HG02588 (cell line): ENCODE data around the gene OGA.

Experiments used
- ATAC-seq: cut with Tn5 transposase; IDR thresholded peaks from one replicate; pipeline ENCODE4 v1.9.1; 2021; ENCODE audit warnings: mild to moderate bottlenecking, moderate library complexity; ENCODE audit not compliant: unreplicated experiment

OGA gene

DNA sequence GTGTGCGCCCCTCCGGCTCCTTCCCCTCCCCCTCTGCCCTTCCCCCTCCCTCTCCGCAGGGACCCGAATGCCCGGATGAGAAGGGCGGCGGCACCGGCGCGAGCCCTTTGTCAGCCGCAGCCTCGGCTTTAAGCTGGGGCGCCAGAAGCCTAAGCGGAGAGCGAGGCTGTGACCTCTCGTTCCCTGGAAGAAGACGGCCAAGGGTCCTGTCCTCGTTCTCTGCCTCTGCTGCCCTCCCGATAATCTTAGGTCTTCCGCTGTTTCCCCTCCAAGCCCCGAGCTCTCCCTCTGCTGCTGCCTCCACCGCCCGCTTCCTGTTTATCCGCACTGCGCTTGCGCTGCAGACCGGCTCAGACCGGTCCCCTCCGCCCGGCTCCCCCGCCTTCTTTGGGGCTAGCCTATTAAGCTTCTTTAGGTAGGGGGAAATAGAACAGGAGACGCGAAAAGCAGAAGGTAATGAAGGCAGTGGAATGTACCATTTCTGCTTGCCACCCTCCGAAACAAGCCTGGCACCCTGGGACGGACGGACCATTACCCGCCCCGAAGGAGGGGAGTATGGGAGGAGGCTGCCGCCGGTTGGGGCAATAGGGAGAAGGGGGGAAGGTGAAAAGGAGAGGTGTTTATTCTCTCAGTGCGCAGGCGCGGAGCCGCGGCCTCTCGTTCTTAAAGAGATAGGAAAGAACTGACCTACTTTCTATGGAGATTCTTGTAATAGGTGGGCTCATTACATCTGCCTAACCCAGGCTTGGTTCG lies at the start of gene OGA:
Gene OGA, minus strand, starts transcription at position 326 of the 753 bp plus-strand sequence. CDS start 422 bp downstream, outside the sequence.
- ATAC-seq, result peak; percentile 85

DNA sequence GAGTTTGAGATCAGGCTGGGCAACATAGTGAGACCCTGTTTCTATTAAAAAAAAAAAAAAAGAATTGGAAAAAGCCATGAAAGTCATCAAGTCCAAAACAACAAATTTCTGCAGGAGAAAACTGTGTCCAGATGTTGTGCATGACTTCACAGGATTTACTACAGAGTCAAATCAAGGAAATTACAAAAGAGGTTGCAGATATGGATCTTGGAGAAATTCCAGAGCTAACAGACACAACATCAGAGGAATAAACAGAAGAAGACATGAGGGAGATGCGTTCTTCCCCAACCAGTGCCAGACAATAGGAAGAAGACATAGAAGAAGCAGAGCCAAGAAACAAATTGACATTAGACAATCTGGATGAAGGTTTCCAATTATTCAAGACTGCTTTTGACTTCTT lies 49.7 kb upstream of the OGA start:
- ATAC-seq, result no peak

DNA sequence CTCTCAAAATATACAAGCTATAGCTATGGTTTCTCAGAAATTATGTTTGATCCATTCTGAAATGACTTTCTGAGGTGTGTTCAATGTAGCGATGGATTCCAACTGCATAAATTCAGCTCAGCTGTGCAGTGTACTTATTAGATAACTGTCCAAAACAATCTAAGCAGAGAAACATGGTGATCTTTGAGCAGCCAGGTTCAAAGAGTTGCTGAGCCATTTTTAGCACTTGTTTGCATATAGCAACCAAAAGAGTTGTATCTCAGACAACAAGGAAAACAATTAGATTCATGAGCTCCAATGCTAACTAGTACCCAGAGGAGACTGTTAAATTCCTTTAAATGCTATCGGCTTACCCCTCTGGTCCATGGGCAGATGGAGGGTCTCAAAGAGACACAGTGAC lies 41.3 kb upstream of the OGA start:
- no peak for ATAC-seq

DNA sequence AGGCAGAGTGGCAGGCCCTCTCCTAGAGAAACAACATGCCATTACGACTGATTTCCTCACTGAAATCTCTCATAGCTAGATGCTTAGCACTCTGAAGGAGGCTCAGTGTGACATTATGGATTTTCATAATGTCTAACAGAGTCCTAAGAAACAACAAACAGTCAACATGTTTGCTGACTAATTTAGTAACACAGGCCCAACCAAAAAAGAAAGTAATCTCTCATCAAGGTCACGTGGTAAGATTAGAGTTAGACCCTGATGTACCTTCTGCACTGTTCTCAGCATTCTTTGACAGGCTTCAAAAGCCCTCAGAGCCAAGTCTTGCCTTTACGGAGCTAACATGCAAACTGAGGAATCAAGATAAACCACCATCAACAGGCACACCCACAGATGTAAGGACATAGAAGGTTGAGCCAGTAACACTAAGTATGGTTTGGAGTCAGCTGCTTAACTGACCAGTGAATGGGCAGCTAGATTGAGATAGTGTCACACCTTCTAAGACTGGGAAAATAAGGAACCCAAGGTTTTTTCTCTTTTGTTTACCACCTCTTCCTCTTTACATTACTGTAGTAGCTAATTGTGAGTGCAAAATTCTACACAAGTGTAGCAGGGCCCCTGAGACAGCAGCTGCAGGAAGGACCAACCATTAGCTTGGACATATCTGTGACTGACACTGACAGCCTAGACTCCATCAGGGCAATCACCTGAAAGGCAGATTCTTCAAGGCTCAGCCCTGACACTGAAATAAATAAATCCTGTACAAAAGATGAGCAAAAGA lies 40.7 kb upstream of the OGA start:
- ATAC-seq, result no peak

DNA sequence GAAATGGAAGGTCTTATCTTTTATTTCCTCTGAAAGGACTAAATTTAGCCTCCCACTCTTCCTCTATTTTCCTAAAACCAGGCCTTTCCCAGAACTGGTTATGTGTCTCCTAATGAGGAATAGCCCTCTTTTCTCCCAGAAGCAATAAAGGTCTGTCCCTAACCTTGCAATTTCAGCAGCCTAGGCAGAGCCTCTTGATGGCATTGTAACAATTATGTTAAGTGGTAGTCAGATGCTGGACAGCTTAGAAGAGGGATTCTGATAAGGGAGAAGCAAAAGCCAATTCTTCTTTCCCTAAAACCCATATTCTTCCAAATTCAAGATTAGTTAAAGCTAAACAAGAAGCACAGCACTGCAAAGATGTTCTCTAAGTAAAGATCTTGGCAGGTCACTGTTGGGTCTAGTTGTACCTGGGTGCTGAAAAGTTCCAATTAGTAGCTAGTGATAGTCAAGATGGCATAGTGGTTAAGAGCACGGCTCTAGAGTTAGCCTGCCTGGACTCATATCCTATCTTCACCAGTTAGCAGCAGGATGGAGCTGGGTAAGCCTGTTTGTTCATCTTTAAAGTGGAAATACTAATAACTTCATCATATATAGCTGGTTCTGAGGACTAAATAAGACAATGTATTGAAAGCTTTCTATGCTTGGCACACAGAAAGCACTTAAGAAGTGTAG lies 39.7 kb upstream of the OGA start:
- no peak for ATAC-seq

DNA sequence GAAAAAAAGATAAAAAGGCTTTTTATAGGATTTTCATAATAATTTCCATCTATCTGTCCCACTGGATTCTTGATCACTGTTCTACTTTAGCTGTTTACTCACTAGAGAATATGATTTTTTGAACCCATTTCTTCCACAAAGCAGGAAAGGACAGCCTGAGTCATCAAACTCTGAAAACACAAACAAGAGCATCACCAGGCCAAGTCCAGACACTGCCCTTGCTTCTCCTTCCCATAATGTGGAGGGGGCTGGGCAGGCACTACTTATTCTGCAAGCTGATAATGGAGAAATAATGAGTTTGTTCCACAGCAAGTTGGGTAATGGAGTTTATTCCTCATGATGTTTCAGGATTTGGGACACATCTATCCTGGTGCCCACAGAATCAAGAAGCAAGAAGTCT lies 38.4 kb upstream of the OGA start:
- no peak for ATAC-seq

DNA sequence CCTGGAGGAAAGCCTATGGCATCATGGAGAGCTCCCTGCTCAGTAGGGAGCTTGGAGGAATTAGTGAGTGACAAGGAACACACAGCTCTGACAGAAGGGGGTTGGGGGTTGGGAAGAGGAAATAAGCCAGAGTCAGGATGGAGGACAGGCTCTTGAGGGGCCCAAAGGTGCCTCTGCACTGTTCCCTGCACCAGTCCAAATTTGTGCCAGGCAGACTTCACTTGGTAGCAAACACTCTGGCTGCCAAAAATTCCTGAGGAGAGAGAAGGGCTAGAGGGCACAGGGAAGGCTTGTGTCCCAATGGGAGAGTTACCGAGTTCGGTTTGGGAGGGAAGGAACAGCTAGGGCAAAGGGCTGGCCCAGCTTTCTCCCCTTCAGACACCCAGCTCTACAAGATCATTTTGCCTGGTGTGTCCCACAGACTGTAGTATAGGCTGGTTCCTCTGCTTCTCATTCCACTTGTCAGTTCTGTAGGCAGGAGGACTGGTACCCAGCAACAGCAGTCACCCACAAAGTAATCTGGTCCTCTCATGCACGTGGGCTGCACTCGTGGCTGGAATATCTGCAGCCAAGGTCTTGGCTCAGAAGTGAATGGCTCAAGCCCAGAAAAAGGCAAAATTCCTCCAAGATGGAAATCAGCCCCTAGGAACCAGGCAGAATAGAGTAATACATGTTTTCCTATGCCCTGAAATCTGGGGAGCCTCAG lies 33.3 kb upstream of the OGA start:
- ATAC-seq, result no peak

DNA sequence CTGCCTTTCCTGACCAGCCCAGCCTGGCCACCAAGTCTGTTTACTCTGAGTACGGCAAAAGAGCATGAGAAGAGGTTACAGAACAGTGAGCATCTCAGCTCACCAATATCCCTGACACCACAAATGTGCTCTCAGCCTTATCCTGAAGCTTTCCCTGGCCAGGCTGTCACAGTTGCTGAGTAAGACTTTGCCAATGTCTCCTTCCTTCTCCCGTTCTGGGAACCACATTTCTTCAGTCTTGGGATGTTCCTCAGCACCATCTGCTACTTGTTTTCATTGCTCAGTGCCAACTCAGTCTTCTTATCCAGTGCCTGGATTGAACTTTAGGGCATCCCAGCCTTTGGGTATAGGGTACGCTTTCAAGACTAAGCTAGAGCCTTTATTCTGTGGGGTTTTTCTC lies 32.5 kb upstream of the OGA start:
- no peak for ATAC-seq

DNA sequence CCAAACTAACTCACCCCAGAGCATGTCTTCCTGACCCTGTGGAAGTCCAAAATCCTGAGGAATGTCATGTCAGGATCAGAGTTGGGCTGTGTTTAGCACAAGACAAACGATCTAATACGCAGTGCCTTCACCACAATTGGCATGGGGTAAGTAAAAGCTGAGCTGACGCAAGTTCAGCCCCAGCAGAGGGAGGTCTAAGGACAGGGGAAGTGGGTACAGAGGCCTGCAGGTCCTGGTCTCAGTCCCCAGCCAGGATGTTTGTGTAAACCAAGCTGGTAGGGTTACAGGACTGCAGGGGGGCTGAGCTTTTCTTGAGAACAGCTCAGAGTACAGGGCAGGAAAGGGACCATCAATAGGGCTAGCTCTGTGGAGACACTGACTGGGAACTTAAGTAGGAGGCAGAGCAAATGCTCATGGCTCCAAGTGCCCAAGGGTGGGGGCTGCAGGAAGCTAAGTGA lies 30.7 kb upstream of the OGA start:
- no peak for ATAC-seq

DNA sequence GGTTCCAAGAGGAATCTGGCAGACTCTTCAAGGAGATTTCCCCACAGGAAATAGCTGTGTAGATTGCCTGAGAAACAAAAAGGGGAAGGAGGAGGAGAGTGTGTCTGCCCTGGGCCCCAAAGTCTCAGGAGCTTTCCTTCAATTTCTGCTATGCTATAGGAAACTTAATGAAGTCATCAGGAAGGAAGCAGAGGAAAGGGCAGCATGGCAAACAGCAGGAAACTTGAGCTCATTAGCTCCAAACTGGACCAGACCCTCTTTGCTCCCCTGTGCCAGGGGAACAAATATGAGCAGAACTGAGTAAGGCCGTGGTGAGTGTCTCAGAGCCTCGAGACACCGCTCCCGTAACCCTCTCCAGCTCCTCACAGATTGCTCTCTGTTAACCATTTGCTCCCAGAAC lies 30.2 kb upstream of the OGA start:
- ATAC-seq, result no peak

DNA sequence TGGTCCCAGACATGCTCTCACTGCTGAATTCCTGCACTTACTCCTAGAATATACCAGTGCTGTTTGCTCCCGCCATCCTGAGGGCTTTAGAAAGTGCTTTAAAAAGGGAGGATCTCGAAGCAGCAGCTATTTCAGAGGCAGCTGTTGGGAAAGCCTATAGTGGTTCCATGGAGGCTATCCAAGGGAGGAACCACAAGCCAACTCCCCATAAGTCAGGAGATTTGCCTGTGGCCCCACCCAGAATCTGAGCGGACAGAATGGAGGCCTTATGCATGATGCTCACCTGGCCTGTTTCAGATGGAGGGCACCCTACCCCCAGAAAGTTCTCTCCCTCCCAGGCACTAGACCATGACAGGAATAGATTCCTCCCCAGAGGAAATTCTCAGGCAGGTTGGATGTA lies 27.6 kb upstream of the OGA start:
- no peak for ATAC-seq

DNA sequence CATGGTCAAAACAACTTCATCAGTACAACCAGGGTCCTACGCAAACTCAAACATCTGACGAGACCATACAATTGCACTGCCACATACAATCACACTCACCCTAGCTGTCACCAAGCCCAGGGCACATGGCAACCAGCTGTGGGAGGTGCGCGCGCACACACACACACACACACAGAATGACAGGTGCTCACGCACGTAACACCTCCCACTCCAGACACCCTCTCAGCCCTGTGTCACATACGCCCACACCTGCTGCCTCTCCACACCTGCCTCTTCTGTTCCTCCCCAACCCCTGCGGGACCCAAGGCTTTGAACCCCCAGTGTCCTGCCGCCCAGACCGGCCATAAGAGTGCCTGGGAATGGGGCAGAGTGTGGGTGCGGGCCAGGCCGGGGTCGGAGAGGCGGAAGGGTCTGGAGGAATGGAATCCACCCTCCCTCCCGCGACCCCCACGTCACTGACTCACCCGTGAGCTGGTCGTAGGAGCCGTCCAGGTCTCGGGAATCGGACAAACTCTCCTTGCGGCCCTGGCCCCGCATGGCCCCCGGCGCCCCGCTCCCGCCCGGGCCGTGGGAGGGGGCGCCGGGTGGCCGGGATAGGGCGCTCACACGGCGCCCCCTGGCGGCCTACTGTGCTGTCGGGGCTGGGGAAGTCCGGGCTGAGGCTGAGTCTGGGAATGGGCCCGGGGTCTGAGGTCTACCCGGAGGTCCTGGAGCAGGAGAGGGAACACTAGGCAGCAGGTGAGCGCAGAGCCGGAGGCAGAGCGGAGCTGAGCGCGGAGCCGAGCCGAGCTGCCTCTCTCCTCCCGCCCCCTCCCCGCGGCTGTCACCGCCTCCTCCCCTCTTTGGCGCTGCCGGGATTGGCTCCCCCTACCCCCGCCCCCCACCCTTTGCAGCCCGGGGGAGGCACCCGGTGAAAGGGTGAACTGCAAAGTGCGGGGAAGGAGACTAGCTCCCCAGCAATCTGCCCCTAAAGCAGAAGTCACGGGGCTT lies 25.1 kb upstream of the OGA start, which contains the start of gene KCNIP2:
Gene KCNIP2, minus strand, starts transcription at position 769 of the 990 bp plus-strand sequence. Its CDS starts 232 bp downstream, at position 537.
- ATAC-seq, result no peak

DNA sequence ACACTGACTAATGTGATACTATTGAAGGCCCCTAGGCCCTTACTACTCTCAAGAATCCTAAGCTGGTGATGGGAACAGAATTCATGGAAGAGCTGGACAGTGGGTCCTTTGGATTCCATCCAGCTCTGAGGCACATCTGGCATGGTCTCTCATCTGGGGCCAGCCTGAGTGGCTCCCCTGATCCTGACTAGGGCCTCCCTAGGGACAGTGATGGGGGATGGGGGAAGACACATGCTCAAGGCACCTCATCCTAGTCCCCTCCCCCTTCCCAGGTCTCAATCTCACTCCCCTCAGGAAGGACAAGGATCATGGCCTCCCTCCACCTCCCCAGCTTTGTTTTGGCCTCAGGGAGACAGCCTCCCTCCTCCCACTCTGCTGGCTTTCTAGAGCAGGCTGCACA lies 23.6 kb upstream of the OGA start:
- ATAC-seq, result no peak

DNA sequence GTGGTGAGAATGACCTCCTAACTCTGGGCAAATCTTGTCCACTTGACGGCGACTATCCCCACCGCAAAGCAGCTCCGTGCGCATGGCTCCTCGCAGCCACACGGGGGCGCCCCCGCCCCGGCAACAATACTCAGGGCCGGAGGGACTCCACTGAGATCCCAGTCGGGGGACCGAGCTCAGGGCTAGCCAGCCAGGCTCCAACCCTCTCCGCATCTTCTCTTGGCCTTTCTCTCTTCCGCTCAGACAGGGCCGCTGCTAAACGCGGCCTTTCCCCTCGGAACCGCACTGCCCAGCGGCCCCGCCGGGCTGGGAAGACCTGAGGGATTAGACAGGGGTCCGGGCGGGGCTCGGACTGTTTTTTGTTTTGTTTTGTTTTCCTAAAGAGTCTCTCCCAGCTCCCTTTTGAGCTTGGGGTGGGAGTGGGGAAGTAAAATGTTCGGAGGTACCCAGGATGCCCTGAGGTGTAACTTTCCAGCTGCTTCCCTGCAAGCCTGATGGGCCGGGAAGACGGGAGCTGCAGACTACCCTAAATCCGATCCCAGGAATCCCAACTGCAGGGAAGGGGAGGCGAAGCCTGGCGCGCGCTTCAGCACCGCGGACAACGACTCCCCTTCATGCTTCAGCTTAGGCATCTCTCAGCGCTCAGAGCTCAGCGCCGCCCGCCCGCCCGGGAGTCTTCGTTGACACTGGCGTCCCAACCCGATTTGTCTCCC lies 22.7 kb upstream of the OGA start:
- ATAC-seq, result peak; percentile 61

DNA sequence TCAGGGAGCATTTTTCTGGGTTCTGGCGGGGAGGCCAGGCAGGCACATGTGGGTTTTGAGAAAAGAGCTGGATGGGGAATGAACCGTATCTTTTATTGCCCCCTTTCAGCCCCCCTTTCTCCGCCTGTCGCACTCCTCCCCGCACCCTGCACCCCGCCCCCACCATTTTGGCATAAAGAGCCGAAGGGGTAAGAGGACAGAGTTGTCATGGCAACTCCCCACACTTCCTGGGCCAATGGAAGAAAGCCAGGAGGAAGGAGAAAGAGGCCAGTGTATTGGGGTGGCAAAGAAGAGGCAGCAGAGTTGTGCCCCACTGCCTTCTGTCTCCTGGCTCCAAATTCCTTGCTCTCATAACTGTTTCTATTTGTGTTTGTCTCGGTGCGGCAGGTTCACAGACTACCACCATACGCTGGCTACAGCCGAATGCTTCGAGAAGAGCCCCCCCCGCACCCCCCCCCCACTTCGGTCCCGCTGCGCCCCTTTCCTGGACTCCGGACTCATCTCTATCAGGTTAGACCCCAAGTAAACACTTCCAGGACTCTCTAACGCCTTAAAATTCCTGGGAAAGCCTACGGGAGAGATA lies 21.9 kb upstream of the OGA start:
- no peak for ATAC-seq

DNA sequence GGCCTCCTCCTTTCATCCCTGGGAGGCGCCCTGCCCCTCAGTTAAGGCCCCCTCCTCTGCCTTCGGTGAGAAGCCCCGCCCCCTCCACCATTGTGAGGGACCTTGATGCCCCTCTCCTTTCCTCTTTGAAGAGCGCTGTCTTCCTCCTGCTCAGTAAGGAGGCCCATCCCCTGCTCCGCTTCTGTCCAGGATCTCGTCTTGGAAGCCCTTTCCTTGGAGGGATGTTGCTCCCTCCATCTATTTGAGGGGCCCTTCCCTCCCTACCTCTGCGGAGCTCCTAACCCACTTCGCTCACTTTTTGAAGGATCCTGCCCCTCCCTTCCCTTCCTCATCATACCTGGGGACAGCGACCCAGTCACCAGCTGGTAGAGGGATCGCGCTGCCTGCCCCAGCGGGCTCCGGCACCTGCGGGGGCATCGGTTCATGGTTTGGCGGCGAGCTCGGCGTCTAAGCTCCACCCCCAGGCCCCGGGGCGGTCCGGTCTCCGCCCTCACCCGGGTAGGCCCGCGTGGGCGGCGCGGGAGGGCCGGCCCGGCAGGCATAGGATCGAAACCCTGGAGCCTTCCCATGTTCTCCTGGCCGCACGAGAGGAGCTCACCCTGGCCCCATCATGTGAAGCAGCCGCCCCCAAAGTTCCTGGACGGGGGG lies 21.3 kb upstream of the OGA start:
- ATAC-seq, result no peak

DNA sequence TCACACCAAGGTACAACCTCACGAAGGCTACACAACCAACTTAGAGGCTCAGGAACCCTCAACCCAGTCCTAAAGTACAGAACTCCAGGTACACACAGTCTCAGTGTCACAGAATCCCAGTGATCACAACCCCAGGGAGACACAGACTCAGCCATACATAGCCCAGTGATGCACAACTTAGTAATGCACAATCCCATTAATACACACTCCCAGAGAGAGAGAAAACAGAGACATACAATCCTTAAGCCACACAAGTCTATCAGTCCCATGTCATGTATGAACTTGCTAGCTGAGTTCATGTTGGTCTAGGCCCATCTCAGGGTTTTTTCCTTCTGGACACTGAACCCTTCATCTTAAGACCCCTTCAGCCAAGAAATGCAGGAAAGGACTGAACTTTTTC lies 20.8 kb upstream of the OGA start:
- no peak for ATAC-seq

DNA sequence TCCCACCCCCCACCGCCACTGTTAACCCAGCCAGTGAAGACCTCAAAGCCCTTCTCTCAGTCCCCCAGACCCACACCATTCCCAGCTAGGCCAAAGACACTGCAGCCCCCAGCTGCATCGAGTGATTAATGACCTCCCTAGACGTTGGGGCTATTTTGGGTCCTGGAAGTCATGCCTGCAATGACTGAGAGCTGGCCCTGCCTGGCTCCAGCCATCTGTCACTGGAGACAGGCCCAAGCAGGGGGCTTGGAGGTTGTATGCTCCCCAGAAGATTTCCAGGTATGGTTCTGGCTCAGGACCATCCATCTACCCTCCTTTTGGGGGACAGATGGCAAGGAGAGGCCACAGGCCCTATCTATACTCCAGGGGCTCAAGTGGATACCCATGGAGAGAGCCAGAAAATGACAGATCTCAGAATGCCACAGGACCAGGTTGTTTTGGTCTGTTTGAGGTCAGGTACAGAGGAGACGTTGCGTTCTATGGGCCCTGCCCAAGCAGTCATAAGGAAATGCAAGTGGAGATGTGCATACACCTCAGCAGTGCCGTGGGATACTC lies 20.2 kb upstream of the OGA start:
- ATAC-seq, result no peak
